Measurements from ENCODE around the gene SPEF1. TPM values are rescaled to one million over a fixed set of nuclear protein-coding genes. Genes with fewer than 3 reads are reported as not detected.

The SPEF1 gene
- total RNA-seq, 4 donors from 2014 or later: not detected

GRCh38 chr20:3751675-3752385, 29.4 kb downstream of the SPEF1 start:
- intact Hi-C loops (cut with DNase I; ENCODE audit: low total_unique reads): no loop called here
- TF ChIP-seq, protein P1, sequence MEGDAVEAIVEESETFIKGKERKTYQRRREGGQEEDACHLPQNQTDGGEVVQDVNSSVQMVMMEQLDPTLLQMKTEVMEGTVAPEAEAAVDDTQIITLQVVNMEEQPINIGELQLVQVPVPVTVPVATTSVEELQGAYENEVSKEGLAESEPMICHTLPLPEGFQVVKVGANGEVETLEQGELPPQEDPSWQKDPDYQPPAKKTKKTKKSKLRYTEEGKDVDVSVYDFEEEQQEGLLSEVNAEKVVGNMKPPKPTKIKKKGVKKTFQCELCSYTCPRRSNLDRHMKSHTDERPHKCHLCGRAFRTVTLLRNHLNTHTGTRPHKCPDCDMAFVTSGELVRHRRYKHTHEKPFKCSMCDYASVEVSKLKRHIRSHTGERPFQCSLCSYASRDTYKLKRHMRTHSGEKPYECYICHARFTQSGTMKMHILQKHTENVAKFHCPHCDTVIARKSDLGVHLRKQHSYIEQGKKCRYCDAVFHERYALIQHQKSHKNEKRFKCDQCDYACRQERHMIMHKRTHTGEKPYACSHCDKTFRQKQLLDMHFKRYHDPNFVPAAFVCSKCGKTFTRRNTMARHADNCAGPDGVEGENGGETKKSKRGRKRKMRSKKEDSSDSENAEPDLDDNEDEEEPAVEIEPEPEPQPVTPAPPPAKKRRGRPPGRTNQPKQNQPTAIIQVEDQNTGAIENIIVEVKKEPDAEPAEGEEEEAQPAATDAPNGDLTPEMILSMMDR (IDR thresholded peaks at IDR 0.05 in 4 of 5, conservative IDR thresholded peaks at IDR 0.05 in 1 of 5): no peak
- no peak for TF ChIP-seq POLR2A (IDR thresholded peaks at IDR 0.05)
- Histone ChIP-seq H3K27ac (no peak overlapping the region), H3K9me3 (no peaks in the 10 kb centered on the region), H3K27me3 (peaks cover 6 to 20% (median 8%) of the 10 kb centered on the region in 3 donors), H3K4me1 (no peaks in the 10 kb centered on the region), H3K36me3 (no peaks in the 10 kb centered on the region), H3K4me3 (peak overlapping the region; percentile 23 to 44 (median 38))
- in situ Hi-C loops (cut with MboI; ENCODE audit: low sequenced_read_pairs in 4 of 4): loop anchor here in 1 of 4 donors (25.0 kb wide), 1 partner anchor 335 kb away; no protein-coding TSS in a partner anchor
- DNase-seq (no peak), ATAC-seq (no peak)

DNA sequence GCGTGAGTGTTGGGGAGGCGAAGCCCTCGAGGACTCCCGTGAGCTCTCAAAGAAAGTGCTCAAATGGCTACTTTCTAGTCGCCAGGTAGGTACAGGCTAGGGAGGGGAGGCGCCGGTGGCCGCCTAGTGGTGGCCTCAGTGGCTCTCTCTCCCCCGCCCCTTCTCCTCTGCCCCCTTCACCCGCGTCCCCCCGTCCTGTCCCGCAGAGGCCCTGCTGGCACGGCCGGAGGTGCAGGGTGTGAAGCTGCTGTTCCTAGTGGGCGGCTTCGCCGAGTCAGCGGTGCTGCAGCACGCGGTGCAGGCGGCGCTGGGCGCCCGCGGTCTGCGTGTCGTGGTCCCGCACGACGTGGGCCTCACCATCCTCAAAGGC, 30.0 kb downstream of the SPEF1 start:
- intact Hi-C loops (cut with DNase I; ENCODE audit: low total_unique reads): no loop called here
- Histone ChIP-seq H3K4me3 (no peak overlapping the region), H3K36me3 (no peaks in the 10 kb centered on the region), H3K27me3 (peaks cover 6 to 20% (median 8%) of the 10 kb centered on the region in 3 donors), H3K9me3 (no peaks in the 10 kb centered on the region), H3K4me1 (no peaks in the 10 kb centered on the region), H3K27ac (no peak overlapping the region)
- ATAC-seq: no peak
- TF ChIP-seq, protein P1 (IDR thresholded peaks at IDR 0.05 in 4 of 5, conservative IDR thresholded peaks at IDR 0.05 in 1 of 5): no peak
- no peak for TF ChIP-seq POLR2A (IDR thresholded peaks at IDR 0.05)
- DNase-seq: no peak
- in situ Hi-C loops (cut with MboI; ENCODE audit: low sequenced_read_pairs in 4 of 4): loop anchor here in 1 of 4 donors (25.0 kb wide), 1 partner anchor 336 kb away; no protein-coding TSS in a partner anchor

DNA sequence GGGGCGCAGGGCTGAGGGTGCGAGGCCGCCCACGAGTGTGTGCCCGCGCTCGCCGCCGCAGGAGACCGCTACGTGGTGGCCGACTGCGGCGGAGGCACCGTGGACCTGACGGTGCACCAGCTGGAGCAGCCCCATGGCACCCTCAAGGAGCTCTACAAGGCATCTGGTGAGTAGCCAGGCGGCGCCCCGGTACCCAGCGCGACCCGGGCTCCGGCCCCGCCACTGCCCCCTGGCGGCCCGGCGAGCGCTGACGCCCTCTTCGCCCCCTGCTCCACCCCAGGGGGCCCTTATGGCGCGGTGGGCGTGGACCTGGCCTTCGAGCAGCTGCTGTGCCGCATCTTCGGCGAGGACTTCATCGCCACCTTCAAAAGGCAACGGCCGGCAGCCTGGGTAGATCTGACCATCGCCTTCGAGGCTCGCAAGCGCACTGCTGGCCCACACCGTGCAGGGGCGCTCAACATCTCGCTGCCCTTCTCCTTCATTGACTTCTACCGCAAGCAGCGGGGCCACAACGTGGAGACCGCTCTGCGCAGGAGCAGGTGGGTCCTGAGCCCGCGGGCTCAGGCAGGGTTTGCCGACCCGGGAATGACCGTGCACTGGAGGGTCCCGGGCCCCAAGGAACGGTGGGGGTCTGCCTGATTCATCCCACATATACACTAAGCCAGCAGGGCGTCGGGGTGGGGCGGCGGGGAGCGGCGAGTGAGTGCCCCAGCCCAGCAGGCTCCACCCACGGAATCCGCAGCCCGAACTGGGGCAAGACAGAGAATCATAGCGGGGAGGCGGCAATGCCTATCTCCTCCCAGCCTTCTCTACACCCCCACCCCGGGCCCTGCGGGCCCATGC, 31.3 kb downstream of the SPEF1 start:
- Histone ChIP-seq H3K9me3 (no peaks in the 10 kb centered on the region), H3K27me3 (peaks cover 8 to 29% (median 14%) of the 10 kb centered on the region in 3 donors), H3K27ac (no peak overlapping the region), H3K36me3 (no peaks in the 10 kb centered on the region), H3K4me1 (no peaks in the 10 kb centered on the region), H3K4me3 (no peak overlapping the region)
- DNase-seq: no peak
- ATAC-seq: no peak
- intact Hi-C loops (cut with DNase I; ENCODE audit: low total_unique reads): no loop called here
- in situ Hi-C loops (cut with MboI; ENCODE audit: low sequenced_read_pairs in 4 of 4): loop anchor here in 1 of 4 donors (25.0 kb wide), 1 partner anchor 337 kb away; no protein-coding TSS in a partner anchor
- TF ChIP-seq, protein P1 (IDR thresholded peaks at IDR 0.05 in 4 of 5, conservative IDR thresholded peaks at IDR 0.05 in 1 of 5): peak in 4 of 5 experiments; percentile 16 to 48 (median 32)
- no peak for TF ChIP-seq POLR2A (IDR thresholded peaks at IDR 0.05)

DNA sequence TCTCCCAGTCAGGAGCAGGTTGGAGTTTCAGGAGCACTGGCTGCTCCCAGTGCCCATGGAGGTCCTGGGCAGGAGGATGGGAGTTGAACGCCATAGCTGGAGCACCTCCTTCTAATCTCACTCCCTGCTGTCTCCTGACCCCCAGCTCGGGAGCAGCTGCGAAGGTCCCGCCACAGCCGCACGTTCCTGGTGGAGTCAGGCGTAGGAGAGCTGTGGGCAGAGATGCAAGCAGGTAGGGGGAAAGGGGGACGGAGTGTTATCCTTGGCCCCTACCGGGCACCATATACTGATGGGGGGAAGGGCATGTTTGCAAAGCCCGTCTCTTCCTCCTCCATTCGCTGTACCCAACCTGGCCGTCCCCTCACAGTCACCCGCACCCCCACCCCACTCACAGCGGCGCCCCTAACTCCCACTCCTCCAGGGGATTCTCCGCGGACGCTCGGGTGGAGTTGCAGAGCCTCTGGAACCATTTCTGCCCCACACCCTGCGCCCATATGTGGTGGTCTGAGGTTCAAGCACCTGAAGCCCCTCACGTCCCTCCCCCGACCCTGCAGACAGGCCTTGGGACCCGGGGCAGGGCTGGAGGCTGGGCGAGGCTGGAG, 32.1 kb downstream of the SPEF1 start:
- H3K4me1 ChIP-seq: no peaks in the 10 kb centered on the region
- no peak overlapping the region for H3K4me3 ChIP-seq
- no peak for ATAC-seq
- no peak overlapping the region for H3K27ac ChIP-seq
- intact Hi-C loops (cut with DNase I; ENCODE audit: low total_unique reads) (no loop called here), in situ Hi-C loops (cut with MboI; ENCODE audit: low sequenced_read_pairs in 4 of 4) (no loop called here)
- H3K36me3 ChIP-seq: no peaks in the 10 kb centered on the region
- H3K9me3 ChIP-seq: no peaks in the 10 kb centered on the region
- no peak for DNase-seq
- peaks cover 8 to 29% (median 22%) of the 10 kb centered on the region in 3 donors for H3K27me3 ChIP-seq
- TF ChIP-seq, protein P1 (IDR thresholded peaks at IDR 0.05 in 4 of 5, conservative IDR thresholded peaks at IDR 0.05 in 1 of 5): no peak
- TF ChIP-seq POLR2A (IDR thresholded peaks at IDR 0.05): no peak

Data from gastrocnemius medialis (tissue), 4 donors.